Cardiac muscle cell (in vitro differentiated cells and primary cell): ENCODE data around the gene RNF40. TPM values are rescaled to one million over a fixed set of nuclear protein-coding genes. Genes with fewer than 3 reads are reported as not detected.

ENCODE experiments used
- DNase-seq, 2 donors: peaks; one replicate each; pipeline versions ENCODE4 v3.0.0 to v3.0.0-alpha.2; 2010 to 2017; ENCODE audit warnings: low read depth in 1 of 2, low spot score in 1 of 2
- H3K27ac ChIP-seq: fragments of 200-600 bp; sonication (generic); 2 replicates; pipeline ENCODE4 v1.5.1; 2016
- H3K27me3 ChIP-seq: fragments of 200-600 bp; sonication (generic); 2 replicates; pipeline ENCODE4 v1.6.0; 2016; ENCODE audit warnings: control low read depth
- H3K36me3 ChIP-seq: fragments of 200-600 bp; sonication (generic); 2 replicates; pipeline ENCODE4 v1.5.1; 2016; ENCODE audit warnings: control low read depth
- H3K4me1 ChIP-seq: fragments of 200-600 bp; sonication (generic); 2 replicates; pipeline ENCODE4 v1.8.1; 2017; ENCODE audit warnings: low read depth, mild to moderate bottlenecking, mixed run types
- H3K4me3 ChIP-seq: fragments of 200-600 bp; sonication (generic); 2 replicates; pipeline ENCODE4 v1.5.1; 2016; ENCODE audit warnings: mild to moderate bottlenecking
- H3K9me3 ChIP-seq: fragments of 200-600 bp; sonication (generic); 2 replicates; pipeline ENCODE4 v1.5.1; 2017; ENCODE audit warnings: low read depth, mild to moderate bottlenecking, control low read depth
- polyA plus RNA-seq: library from polyadenylated mRNA; unstranded; fragments of >200 nt; fragmentation: Nextera tagmentation; extraction: Ambion mirVana; gene quantifications from 2 replicates; pipeline ENCODE4 v1.2.1, GENCODE V29; 2016
- total RNA-seq: library from RNA; depleted of rRNA; stranded (reverse); fragments of >200 nt; gene quantifications from 2 replicates; pipeline ENCODE4 v1.2.3, GENCODE V29; 2016
- TF ChIP-seq, protein P1 (sequence below): IDR thresholded peaks from 2 replicates; pipeline ENCODE4 v1.5.1; 2012; ENCODE audit warnings: low read depth, mild to moderate bottlenecking, low read length

Gene RNF40
- total RNA-seq (91.8 and 104 TPM in 2 replicates), polyA plus RNA-seq (64.5 and 76.3 TPM in 2 replicates)

DNA sequence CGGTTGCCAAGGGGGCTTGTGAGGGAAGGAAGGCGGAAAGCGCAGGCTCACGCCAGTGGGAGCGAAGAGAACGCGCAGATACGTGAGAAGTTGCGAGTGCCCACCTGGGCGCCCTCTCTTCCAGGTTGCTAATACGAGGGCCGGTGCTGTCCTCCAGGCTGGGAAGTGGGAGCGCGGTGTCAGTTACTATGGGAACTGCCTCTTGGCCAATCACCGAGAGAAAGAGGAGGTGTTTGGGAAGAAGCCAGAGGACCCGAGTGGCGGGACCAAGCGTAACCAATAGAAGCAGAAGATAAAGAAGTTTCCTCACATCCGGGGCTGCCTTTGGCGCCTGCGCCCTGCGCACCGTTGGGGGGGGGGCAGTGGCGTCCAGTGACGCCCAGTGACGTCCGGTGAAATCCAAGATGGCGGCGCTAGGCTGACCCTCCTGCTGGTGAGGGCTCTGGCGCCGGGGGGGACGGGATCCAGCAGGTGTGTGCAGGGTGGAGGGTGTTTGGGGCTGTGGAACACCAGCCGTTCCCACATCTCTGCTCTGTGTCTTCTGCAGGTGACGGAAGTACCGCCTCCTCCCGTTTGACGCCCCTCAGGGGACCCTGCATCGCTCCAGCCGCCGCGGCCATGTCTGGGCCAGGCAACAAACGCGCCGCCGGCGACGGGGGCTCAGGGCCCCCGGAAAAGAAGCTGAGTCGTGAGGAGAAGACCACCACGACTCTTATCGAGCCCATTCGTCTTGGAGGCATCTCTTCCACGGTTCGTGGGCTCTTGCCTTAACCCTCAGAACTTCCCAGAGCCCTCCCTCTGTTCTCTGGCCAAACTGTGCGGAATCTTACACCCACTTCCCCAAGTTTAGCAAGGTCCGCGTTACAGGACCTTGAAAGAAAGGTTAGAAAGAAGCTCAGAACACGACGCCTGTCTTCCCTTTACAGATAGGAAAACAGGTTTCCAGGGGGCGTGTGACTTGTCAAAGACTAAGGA is at the start of gene RNF40, which contains the start of gene CFAP119:
RNF40 (plus strand) TSS at position 395 of the 975 bp plus-strand sequence; CDS start at position 619, 224 bp downstream.
CFAP119 (minus strand) TSS at position 135 of the 975 bp plus-strand sequence. CDS start 314 bp downstream, outside the sequence.
- Histone ChIP-seq H3K27ac (peak within 1 kb of the TSS; percentile 90), H3K36me3 (peaks cover 41% of the 10 kb centered on the region)
- TF ChIP-seq, protein P1, sequence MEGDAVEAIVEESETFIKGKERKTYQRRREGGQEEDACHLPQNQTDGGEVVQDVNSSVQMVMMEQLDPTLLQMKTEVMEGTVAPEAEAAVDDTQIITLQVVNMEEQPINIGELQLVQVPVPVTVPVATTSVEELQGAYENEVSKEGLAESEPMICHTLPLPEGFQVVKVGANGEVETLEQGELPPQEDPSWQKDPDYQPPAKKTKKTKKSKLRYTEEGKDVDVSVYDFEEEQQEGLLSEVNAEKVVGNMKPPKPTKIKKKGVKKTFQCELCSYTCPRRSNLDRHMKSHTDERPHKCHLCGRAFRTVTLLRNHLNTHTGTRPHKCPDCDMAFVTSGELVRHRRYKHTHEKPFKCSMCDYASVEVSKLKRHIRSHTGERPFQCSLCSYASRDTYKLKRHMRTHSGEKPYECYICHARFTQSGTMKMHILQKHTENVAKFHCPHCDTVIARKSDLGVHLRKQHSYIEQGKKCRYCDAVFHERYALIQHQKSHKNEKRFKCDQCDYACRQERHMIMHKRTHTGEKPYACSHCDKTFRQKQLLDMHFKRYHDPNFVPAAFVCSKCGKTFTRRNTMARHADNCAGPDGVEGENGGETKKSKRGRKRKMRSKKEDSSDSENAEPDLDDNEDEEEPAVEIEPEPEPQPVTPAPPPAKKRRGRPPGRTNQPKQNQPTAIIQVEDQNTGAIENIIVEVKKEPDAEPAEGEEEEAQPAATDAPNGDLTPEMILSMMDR = no peak

DNA sequence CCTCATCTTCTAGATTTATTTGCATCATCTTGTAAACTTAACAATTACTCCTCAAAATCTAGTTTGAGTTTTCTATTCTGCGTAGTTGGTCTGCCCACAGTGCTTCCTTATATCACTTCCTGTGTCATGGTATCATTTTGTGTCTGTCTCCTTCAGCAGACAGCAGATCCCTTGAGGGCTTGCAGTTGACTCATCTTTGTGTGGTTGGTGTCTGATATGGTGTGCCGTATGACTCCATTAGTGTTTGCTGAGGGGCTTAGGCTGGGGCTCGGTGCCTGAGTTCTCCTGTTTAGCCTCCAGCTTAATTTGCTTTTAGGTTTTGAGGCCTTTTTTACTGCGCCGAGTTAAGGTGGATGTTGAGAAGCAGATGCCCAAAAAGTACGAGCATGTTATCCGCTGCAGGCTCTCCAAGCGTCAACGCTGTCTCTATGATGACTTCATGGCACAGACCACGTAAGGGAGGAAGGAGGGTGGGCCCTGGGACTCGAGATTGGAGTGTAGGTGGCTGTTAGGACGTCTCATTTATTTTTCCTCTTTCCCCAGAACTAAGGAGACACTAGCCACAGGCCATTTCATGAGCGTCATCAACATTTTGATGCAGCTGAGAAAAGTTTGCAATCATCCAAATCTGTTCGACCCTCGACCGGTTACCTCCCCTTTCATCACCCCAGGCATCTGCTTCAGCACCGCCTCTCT is 46.2 kb upstream of the RNF40 start:
- TF ChIP-seq, protein P1 = no peak
- Histone ChIP-seq H3K4me1 (no peaks in the 10 kb centered on the region), H3K9me3 (no peaks in the 10 kb centered on the region), H3K27me3 (no peaks in the 10 kb centered on the region), H3K27ac (no peak overlapping the region), H3K4me3 (no peak overlapping the region), H3K36me3 (peaks cover 70% of the 10 kb centered on the region)
- DNase-seq = peak in 1 of 2 donors; percentile 57

More for the DNA sequence above, at the start of gene RNF40, which contains the start of gene CFAP119:
- Histone ChIP-seq H3K9me3 (no peaks in the 10 kb centered on the region), H3K27me3 (no peaks in the 10 kb centered on the region), H3K4me3 (peak within 1 kb of the TSS; percentile 92), H3K4me1 (peaks cover 5% of the 10 kb centered on the region)
- peak; percentile 97 to 98 for DNase-seq

DNA sequence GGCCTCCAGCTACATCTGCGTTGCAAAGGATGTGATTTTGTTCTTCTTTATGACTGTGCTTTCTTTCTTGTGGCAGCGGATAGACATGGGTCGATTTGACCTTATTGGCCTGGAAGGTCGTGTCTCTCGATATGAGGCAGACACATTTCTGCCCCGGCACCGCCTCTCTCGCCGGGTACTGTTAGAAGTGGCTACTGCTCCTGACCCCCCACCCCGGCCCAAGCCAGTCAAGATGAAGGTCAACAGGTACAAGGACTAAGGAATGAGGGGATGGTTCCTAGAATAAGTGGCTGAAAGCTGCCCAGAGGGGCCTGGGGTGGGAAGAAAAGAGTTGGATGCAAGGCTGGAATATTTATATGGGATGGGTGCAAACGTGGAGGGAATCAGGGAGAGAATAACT is 42.0 kb upstream of the RNF40 start:
- TF ChIP-seq, protein P1 = no peak
- Histone ChIP-seq H3K36me3 (peaks cover 63% of the 10 kb centered on the region), H3K4me3 (no peak overlapping the region), H3K27me3 (no peaks in the 10 kb centered on the region), H3K4me1 (no peaks in the 10 kb centered on the region), H3K27ac (no peak overlapping the region), H3K9me3 (no peaks in the 10 kb centered on the region)
- DNase-seq = no peak

DNA sequence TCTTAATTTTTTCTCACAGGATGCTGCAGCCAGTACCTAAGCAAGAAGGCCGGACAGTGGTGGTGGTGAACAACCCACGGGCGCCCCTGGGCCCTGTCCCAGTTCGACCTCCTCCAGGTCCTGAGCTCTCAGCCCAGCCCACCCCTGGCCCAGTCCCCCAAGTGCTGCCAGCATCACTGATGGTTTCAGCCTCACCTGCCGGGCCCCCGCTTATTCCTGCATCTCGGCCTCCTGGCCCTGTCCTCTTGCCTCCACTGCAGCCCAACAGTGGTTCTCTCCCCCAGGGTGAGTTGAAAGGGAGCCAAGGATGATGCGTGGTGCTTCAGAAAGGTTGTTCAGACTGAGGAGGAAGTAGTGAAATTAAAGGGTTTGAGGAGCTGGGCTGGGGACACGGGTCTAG is 41.4 kb upstream of the RNF40 start:
- no peak overlapping the region for H3K27ac ChIP-seq
- no peak for DNase-seq
- no peaks in the 10 kb centered on the region for H3K4me1 ChIP-seq
- H3K4me3 ChIP-seq = no peak overlapping the region
- no peaks in the 10 kb centered on the region for H3K9me3 ChIP-seq
- no peaks in the 10 kb centered on the region for H3K27me3 ChIP-seq
- peaks cover 64% of the 10 kb centered on the region for H3K36me3 ChIP-seq
- TF ChIP-seq, protein P1 = no peak

DNA sequence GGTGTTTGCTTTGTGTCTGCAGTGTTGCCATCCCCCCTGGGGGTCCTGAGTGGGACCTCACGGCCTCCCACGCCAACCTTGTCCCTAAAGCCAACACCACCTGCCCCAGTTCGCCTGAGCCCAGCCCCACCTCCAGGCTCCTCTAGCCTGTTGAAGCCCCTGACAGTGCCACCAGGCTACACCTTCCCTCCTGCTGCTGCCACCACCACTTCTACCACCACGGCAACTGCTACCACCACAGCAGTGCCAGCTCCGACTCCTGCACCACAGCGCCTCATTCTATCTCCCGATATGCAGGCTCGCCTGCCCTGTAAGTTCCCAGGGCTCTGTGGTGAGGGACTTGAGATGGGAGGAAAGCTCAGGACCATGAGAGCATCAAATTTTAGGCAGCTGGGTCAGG is 41.0 kb upstream of the RNF40 start:
- no peaks in the 10 kb centered on the region for H3K27me3 ChIP-seq
- H3K4me1 ChIP-seq = no peaks in the 10 kb centered on the region
- H3K4me3 ChIP-seq = no peak overlapping the region
- TF ChIP-seq, protein P1 = no peak
- no peak for DNase-seq
- no peak overlapping the region for H3K27ac ChIP-seq
- H3K36me3 ChIP-seq = peaks cover 59% of the 10 kb centered on the region
- no peaks in the 10 kb centered on the region for H3K9me3 ChIP-seq
